ENCODE measurements around the gene RTCA.
"Not testable (repeated sequence)": the region's sequence is repeated elsewhere in the genome, so short reads cannot be mapped to it uniquely, and the experiment has no call there.

The RTCA gene

DNA sequence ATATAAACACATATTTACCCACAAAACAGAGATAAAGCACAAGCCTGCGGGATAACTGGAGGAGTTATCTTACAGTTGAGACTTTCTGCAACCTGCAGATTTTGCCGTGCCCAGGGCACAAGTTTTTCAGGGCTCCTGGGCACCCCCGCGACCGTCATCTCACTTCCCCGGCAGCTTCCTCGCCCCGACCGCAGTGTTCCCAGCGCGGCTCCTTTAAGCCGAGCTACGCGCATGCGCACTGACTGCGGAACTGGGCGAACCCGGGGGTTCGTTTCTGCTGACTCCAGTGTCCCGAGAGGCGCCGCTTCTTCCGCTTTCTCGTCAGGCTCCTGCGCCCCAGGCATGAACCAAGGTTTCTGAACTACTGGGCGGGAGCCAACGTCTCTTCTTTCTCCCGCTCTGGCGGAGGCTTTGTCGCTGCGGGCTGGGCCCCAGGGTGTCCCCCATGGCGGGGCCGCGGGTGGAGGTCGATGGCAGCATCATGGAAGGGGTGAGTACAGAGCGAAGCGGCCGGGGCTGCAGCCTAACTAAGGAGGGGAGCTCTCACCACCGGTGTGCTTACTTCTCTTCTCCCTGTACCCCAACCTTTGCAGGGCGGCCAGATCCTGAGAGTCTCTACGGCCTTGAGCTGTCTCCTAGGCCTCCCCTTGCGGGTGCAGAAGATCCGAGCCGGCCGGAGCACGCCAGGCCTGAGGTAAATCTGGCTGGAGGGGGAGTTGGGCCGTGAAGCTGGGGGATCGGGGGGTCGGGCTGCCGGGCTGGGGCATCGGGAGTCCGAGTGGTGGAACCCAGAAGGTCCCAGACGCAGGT, at the start of gene RTCA:
RTCA (plus strand) TSS at position 286 of the 810 bp plus-strand sequence; CDS start at position 446, 160 bp downstream.
- DNase-seq = peak; percentile 99

DNA sequence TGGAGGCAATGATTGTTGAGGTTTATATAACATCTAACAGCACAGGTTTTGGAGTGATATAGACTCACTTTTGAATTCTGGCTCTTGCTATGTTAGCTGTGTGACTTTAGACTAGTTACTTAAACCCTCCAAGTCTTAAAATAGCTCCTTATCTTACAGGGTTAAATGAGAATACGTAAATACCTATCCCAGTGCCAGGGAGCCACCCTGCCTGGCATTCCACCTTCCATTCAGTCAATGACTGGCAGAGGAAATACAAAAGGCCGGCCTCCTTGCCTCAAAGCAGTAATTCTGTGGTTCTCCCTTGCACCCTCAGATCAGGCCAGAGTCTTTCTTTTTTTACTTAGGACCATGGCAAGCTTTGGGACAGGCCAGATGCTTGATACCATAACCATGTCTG, 48.2 kb upstream of the RTCA start:
- no peak for DNase-seq

DNA sequence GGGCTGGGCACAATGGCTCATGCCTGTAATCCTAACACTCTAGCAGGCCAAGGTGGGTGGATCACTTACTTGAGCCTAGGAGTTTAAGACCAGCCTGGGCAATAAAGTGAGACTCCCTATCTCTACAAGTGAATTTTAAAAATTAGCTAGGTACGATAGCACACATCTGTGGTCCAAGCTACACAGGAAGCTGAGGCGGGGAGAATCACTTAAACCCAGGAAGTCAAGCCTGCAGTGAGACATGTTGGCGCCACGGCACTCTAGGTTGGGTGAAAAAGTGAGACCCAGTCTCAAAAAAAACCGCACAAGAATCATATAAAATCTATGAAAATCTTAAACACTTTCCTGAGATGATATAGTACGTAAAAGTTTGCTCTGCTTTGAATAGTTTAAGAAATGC, 46.6 kb upstream of the RTCA start:
- DNase-seq = no peak

DNA sequence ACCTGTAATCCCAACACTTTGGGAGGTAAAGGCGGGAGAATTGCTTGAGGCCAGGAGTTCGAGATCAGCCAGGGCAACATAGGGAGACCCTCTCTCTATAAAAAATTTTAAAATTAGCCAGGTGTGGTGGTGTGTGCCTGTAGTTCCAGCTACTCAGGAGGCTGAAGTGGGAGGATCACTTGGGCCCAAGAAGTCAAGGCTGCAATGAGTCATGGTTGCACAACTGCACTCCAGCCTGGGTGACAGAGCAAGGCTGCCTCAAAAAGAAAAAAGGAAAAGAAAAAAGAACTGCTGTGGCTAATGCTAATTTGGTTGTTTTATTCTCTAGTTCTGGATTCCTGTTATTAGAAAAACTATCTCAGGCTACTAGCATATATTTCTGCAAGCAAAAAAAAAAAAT, 46.1 kb upstream of the RTCA start:
- DNase-seq = no peak

DNA sequence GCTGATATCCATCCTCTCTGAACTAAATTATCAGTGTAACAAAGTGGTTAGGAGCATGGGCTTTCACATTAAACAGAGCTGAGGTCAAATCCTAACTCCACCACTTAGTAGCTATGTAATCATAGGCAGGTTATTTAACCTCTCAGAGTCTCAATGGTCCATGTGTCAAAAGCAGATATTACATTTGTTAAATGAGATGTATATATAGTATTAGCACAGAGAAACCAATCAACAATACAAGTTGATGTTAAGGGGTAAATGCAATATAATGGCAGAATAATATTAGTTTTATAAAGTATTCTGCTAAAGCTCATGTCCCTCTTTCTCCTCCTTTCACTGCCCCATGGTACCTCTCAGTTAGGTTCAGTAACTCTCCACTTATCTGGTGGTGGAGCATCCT, 43.6 kb upstream of the RTCA start:
- DNase-seq = no peak

DNA sequence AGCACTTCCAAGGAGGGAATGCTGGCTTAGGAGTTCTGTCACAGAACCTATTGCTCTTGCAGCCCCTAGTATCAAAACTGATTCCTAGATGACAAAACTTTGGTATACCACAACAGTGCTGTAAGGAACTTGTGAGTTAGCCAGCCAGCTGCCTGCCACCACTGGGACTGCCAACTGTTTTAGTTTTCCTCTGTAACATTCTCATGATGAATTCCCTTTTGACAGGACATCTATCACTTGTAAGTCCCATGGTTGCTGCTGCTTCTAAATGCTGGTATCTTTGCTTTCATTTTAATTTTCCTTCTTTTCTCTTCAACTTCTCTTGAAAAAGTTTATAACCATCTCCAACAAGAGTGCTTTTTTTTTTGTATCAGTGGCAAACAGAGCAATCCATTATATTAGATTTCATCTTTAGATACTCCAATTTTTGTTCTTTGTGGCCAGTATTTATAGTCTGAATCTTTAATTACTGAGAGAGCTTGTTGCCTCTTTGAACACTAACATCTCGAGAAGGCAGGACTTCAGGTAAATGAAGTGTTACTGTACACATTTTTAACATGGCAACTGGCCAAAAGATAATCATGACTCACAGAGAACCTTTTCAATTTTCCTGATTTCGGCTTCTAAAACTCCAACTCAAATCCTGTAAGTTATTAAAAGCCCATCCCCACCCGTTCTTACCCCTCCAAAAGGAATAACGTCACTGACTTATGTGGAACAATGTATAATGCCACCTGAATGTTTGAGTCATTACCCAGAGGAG, 36.2 kb upstream of the RTCA start:
- DNase-seq = no peak

DNA sequence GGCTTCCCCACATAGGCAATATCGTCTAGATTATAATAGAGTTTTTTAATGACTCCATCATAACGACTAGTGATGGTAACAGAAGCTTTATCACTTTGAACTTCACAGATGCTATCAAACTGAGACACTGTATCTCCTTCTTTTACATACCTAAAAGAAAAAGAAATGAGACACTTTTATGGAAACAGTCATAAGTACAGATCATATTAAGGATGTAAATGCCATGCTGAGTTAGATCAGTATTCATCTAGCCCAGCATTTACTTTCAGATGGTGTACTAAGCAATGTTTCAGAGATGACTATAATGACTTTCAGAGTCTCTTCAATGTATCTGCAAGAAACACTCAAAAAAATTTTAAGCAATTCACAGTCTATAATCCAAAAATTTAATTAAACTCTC, 35.3 kb upstream of the RTCA start:
- DNase-seq = no peak

DNA sequence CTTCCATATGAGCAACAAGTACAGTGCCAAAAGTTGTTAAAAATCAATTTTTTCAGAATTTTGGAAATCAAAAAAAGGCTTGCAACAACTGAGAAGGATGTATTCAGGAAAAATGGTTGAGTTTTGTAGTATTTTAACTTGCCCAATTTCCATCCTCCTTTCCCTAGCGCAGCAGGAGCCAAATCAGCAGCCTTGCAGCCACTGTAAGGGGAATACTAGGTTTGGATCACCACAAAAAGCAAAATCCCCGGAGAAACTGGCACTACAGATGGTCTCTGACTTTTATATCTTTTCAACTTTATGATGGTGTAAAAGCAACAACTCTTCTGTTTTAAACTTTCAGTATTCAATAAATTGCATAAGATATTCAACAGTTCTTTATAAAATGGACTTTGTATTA, 34.3 kb upstream of the RTCA start:
- DNase-seq = no peak

DNA sequence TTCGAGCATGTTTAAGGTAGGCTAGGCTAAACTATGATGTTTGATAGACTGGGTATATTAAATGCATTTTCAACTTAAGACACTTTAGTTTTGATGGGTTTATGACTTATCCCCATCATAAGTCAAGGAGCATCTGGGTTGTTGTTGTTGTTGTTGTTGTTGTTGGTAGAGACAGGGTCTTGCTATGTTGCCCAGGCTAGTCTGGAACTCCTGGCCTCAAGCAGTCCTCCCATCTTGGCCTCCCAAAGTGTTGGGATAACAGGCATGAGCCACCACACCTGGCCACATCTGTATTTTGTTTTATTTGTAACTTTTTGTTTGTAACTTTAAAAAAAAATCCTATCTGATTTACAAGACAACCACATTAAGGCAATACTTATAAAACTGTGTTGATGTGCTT, 33.9 kb upstream of the RTCA start:
- no peak for DNase-seq

DNA sequence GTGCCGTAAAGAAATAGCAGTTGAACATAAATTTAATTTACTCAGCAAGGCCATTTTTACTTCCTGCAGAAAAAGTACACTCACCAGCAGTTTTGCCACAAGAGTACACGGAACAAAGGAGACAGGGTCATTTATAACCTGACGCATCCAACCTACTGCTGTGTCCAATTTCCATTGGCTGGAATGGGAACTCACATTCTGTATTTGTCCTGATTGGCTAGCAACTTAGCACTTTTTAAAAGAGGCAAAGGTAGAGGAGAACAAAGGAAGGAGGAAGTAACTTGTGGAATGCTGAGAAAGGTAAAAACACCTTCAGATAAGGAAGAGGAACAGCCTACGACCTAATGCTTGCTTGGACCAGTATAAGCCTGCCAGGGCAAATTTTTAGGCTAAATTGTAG, 32.5 kb upstream of the RTCA start:
- not testable (repeated sequence) for DNase-seq

DNA sequence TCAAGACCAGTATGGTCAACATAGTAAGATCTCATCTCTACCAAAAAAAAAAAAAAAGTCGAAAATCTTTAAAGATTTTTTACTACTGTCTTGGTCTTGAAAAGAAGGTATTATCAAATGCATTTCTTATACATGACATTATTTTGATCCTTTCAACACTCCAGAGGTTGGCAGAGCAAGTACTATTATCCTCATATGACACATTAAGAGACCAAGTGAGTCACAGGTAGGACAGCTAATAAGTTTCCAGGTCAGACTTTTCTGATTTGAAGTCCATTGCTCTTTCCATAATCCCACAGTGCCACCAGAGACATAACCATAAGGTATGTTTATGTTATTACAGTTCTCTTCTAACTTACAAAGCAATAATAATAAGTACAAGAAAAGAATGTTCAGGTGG, 31.6 kb upstream of the RTCA start:
- no peak for DNase-seq

DNA sequence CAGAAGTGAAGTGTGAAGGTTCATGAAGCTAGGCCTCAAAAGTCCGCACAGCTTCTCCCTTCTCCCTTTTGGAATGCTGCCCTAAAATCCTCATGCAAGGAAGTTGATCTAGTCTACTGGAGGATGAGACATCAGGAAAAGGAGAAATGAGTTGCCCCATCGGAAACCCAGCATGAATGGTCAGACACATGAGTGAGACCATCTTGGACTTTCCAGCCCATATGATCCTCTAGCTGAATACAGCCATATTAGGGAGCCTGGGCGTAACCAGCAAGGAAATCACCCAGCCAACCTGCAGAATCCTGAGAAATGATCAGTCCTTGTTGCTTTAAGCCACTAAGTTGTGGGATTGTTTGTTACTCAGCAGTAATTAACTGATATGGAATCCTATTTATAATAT, 28.9 kb upstream of the RTCA start:
- DNase-seq = no peak

DNA sequence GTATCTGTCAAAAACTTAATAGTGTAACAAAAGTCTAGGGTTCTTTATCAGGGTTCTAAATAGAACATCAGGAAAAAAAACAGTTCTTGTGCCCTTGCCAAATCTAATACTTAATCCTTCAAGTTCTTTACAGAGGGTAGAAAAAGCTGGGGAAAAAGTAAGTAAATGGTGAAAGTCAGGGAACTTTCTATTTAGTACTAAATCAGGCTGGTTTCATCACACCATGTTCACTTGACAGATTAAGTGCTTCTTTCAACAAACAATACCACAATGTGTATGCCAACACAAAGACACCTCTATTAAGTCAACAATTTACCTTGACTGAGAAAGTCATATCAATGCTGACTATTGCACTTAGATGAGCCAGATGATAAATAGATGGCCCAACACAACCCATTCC, 26.1 kb upstream of the RTCA start:
- no peak for DNase-seq

DNA sequence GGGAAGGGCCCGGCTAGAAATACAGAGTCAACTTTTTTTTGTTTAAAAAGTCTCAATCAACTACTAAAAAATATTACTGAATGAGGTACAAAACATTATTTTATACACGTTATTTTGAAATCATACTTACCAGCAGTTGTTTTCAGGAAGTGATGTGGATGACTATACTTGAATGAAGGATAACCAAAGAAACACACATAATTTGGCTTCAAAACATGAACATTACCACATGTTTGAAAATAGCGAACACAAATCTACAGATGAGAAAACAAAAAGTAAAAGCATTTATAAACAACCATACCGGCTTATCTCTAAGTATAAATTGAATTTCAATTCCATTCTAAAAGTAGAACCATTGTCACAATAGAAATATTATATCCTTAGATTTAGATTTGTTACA, 25.4 kb upstream of the RTCA start:
- no peak for DNase-seq

DNA sequence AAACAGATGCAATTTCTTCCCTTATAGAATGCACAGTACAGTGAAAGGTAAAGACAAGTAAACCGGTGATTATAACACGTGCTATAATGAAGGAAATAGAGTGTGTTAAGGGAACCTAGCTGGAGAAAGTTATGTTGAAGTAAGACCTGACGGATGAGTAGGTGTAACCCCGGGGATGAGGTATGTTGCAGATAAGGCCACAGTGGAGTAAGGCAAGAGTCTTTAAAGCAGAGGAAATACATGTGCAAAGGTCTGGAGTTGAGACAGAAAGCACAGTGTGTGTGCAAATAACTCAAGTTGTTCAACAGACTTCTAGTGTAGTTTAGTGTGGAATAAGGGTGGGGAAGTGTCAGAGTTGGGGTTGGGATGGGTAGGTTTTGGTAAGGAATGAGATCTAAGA, 19.3 kb upstream of the RTCA start:
- DNase-seq = no peak

DNA sequence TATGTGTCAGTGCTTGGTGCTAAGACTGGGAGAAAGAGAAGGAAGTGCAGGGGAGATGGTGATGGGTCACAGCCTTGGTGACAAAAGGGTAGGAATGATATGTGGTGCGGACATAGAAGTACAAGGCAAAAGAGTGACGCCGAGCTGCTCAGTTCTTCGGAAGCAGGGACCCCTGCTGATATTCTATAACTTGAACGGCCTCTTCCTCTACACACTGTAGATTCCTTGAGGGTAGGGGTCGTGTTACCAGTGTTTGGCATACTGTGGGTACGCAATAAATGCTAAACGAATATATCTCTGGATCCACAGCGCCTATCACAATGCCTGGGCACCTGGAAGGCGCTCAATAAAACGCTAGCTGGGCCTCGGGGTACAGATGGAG, 16.9 kb upstream of the RTCA start:
- DNase-seq = no peak

DNA sequence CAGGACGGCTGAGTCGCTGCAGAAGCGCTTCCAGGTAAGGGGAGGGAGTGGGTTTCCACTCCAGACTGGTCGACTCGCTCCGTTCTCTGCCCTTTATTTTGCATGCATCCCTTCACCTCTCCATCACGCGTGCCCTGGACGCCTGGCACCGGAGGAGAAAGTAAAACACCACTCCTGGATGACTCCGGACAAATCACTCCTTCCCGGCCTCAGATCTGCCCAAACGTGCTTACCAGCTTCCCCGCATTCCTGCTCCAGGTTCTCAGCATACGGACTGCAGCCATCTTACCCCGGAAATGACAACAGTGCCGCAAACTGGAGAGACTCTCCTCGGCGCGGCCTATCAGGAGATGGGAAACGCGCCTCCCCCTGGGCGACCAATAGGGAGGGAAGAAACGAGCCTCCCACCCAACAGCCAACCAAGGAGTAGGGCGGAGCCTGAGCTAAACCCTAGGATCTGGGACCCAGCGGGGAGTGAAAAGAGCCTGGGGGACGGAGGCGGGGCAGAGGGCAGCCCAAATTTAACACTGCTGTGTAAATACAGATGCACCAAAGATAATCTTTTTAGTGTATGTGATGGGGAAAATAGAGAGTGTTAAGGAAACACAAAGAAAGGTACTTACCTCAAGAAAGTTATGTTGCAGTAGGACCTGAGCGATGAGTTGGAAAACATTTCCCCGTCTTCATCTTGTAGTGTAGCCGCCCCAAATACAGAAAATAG, 16.3 kb upstream of the RTCA start, which contains the start of gene DBT:
DBT (minus strand) TSS at position 298 of the 721 bp plus-strand sequence; CDS start at position 284, 14 bp downstream.
- DNase-seq = peak; percentile 90

DNA sequence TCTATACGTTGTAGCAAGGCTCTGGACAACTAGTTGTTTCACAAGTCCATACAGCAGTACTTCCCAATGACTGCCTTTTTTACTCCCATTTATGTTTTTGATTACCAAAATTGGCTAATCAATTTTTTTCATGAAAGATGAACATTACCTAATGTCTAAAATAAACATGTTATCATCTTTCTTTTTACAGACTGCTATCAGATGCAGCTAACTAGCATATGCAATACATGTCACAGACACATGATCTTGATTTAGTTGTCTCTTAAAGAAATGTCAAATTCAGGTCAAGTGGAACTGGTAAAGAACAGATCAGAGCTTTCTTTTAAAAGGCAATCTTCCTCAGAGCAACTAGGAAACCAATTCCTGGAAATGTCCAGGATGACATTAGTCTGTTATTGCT, 15.8 kb upstream of the RTCA start:
- DNase-seq = no peak

DNA sequence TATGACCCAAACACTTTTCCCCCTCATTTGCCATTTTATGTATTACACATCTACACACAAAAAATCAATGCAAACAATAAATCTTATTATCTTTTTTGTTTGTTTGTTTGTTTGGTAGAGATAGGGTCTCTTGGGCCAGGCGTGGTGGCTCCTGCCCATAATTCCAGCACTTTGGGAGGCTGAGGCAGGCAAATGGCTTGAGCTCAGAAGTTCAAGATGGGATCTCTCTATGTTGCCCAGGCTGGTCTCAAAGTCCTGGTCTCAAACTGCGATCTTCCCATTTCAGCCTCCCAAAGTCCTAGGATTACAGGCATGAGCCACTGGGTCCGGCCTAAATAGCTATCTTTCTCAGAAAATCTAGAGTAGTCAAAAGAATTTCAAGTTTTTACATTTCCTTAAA, 15.2 kb upstream of the RTCA start:
- no peak for DNase-seq

DNA sequence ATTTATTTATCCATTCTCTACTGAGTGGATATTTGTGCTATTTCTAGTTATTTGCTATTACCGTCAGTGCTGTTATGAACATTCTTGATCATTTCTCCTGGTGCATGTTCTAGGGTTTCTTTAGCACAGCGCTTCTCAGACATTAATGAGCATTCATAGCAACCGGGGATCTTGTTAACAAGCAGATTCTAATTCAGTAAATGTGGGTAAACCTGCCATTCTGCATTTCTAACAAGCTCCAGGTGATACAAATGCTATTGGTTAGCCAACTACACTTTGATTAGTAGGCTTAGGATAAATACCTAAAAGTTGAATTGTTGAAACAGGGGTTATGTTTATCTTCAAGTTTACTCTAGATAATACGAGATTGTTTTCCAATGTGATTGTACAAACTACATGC, 13.1 kb upstream of the RTCA start:
- no peak for DNase-seq

DNA sequence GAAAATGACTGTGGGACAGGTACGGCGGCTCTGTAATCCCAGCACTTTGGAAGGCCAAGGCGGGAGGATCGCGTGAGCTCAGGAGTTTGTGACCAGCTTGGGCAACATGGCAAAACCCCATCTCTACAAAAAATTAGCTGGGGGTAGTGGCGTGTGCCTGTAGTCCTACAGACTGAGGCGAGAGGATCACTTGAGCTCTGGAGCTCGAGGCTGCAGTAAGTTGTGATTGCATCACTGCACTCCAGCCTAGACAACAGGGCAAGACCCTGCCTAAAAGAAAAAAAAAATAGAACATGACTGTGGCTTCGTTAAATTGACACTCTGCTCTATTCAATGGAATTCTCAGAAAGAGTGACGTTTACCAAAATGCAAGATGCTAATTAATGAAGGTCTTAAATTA, 12.5 kb upstream of the RTCA start:
- no peak for DNase-seq

DNA sequence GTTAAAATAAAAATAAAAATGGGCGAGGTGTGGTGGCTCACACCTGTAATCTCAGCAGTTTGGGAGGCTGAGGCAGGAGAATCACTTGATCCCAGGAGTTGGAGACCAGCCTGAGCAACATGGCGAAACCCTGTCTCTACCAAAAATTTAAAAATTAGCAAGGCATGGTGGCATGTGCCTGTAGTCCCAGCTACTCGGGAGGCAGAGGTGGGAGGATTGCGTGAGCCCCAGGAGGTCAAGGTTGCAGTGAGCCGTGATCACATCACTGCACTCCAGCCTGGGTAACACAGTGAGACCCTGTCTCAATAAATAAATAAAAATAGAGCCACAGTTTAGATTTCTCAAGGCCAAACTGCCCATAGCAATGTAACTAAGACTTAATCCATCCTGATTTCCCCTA, 9.7 kb upstream of the RTCA start:
- DNase-seq = not testable (repeated sequence)

DNA sequence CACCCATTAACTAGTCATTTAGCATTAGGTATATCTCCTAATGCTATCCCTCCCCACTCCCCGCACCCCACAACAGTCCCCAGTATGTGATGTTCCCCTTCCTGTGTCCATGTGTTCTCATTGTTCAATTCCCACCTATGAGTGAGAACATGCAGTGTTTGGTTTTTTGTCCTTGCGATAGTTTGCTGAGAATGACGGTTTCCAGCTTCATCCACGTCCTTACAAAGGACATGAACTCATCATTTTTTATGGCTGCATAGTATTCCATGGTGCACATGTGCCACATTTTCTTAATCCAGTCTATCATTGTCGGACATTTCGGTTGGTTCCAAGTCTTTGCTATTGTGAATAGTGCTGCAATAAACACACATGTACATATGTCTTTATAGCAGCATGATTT, 7.6 kb upstream of the RTCA start:
- not testable (repeated sequence) for DNase-seq

DNA sequence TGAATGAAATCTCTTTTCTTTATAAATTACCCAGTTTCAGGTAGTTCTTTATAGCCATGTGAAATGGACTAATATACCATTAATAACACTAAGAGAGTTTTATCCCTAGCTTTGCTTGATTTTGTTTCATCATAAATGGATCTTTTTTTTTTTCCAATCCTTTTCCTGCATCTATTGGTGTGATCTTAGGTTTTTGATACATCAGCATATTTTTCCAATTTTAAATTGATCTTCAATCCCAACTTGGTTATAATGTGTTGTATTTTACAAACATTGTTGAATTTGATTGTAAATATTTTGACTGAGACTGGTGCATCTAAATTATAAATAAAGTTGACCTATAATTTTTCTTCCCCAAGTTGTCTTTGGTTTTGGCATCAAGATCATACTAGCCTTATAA, 4.3 kb upstream of the RTCA start:
- DNase-seq = no peak

Data from activated CD8-positive, alpha-beta memory T cell treated with anti-CD3 and anti-CD28 coated beads, Interleukin-2, amount 50 U/mL, for 48 hours (primary cell).